ENCODE results near the gene FAM3C. TPM values are rescaled to one million over a fixed set of nuclear protein-coding genes. Genes with fewer than 3 reads are reported as not detected.

Gene FAM3C
- total and polyA plus RNA-seq, 10 of the 15 experiments (the other 5 are each of a cell fraction or from before 2014, with no cell fraction given), result 11.0 to 110 (median 27.8) TPM

DNA sequence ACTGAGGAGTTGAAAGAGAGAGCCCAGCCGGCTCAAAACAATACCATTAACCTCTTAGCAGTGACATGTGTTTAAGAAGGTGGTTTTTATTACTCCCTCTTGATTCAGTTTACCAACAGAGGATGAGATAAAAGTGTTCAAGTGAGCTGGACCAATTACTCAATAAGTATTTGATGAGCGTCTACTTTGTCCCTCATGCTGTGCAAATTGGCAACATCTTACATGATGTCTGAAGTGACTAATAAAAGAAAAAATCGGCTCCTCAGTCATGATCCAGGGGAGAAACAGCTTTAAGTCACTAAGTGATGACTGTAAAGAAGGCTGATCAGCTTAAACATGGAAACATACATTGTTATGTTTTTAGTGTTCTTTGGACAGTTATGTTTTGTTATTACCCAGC is 59.5 kb downstream of the FAM3C start:
- DNase-seq (ENCODE audit: low read depth, low spot score) (no peak), FAIRE-seq (no peak), ATAC-seq (no peak)
- Histone ChIP-seq H2AFZ (ENCODE audit: control insufficient read depth, low read depth, low read length) (no peak overlapping the region), H3K4me1 (ENCODE audit: control insufficient read depth, insufficient read depth, low read length) (no peaks in the 10 kb centered on the region), H3K27me3 (replicated peaks in 1 of 2; ENCODE audit: control insufficient read depth in 2 of 2, insufficient read depth in 2 of 2, low read length in 1 of 2) (no peaks in the 10 kb centered on the region), H3K79me2 (ENCODE audit: control insufficient read depth, insufficient read depth, low read length) (no peaks in the 10 kb centered on the region), H3K27ac (ENCODE audit: control insufficient read depth, insufficient read depth) (no peak overlapping the region), H3K4me2 (ENCODE audit: control insufficient read depth, insufficient read depth) (no peak overlapping the region), H3K9ac (ENCODE audit: control insufficient read depth, insufficient read depth, low read length) (no peak overlapping the region), H4K20me1 (ENCODE audit: control insufficient read depth, insufficient read depth) (no peaks in the 10 kb centered on the region), H3K4me3 (no peak overlapping the region), H3K36me3 (ENCODE audit: control insufficient read depth in 2 of 2, insufficient read depth in 2 of 2, low read length in 1 of 2) (no peaks in the 10 kb centered on the region; a peak in 1 of 4 replicates), H3K9me3 (replicated peaks; ENCODE audit: control insufficient read depth, insufficient read depth, low read length) (no peaks in the 10 kb centered on the region)
- intact Hi-C loops (cut with micrococcal nuclease; ENCODE audit: unreplicated experiment), result loop anchor here (2.0 to 5.0 kb wide), 2 partner anchors 210 to 349 kb away; partner anchors contain the start of gene CPED1
- ChIA-PET RAD21 (ENCODE audit: unreplicated experiment) (interaction anchor here (0.9 to 1.7 kb wide), 5 partner anchors 58 to 210 kb away, joined by 3 to 7 read pairs (median 4); no protein-coding TSS in a partner anchor), SMC1A (ENCODE audit: uncharacterized antibody, unreplicated experiment) (interaction anchor here (0.8 to 2.2 kb wide), 12 partner anchors 12 to 658 kb away, joined by 3 to 10 read pairs (median 3); no protein-coding TSS in a partner anchor), CTCF (interaction anchor here (0.6 to 3.6 kb wide), 13 partner anchors 9 to 350 kb away, joined by 3 to 20 read pairs (median 4); no protein-coding TSS in a partner anchor), POLR2A (no interaction called here)
- 44% methylated on average over 3 of the region's 3 CpGs for WGBS (ENCODE audit: insufficient coverage, insufficient replicate concordance, low lambda C conversion rate, missing lambda C conversion rate)
- no TSS peak for BruUV-seq (replicated peaks)
- in situ Hi-C loops (cut with MboI), result no loop called here
- TF ChIP-seq IKZF1 (conservative IDR thresholded peaks at IDR 0.05) (no peak), ATF7 (IDR thresholded peaks at IDR 0.05; ENCODE audit: low read depth) (no peak), ZNF384 (IDR thresholded peaks at IDR 0.05; ENCODE audit: borderline replicate concordance, low read depth, low read length) (no peak), USF2 (IDR thresholded peaks at IDR 0.05; ENCODE audit: borderline replicate concordance, low read depth, low read length) (no peak), ZBTB33 (IDR thresholded peaks at IDR 0.05) (no peak)

All from GM12878 (cell line).